H7 (cell line): ENCODE measurements around the gene KDM5A. TPM values are rescaled to one million over a fixed set of nuclear protein-coding genes. Genes with fewer than 3 reads are reported as not detected.
A peak's percentile ranks its signal among the peaks of the same experiment; 100 is the strongest.

Source experiments
- DNase-seq: peaks from one replicate; pipeline ENCODE4 v3.0.0; 2012
- H3K27me3 ChIP-seq: 2 replicates; pipeline ENCODE4 v1.6.0; 2011; ENCODE audit warnings: mild to moderate bottlenecking, low read length; ENCODE audit not compliant: control insufficient read depth, insufficient read depth
- H3K36me3 ChIP-seq: replicated peaks from 2 replicates; pipeline ENCODE4 v1.5.1; 2011; ENCODE audit warnings: low read length; ENCODE audit not compliant: control insufficient read depth, insufficient read depth
- H3K4me3 ChIP-seq: 2 replicates; pipeline ENCODE4 v1.5.1; 2011; ENCODE audit warnings: low read depth, mild to moderate bottlenecking, control low read depth, low read length, moderate library complexity; ENCODE audit not compliant: insufficient read depth
- total RNA-seq: library from RNA; depleted of rRNA; stranded (reverse); fragments of >200 nt; shearing (Covaris generic); gene quantifications from 2 replicates; pipeline ENCODE4 v1.2.3, GENCODE V29; 2014

Gene KDM5A
- total RNA-seq, 1 experiment from 2014 or later: 17.5 TPM

DNA sequence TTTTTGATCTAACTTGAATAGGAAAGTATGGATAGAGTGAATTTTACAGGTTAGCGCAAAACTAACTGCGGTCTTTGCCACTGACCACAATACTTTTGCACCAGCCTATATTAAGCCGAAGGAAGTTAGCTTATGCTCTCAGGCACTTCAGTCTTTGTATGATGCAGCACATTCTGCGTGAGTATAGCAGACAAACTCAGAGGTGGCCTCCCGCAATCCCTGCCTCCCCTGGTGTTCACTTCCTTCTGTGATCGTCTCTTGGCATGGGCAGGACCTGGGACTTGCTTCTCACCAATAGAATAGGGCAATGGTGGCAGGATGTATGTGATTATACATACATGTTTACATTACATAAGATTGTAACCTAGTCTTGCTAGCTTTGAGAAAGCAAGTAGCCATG, 116.2 kb downstream of the KDM5A start:
- Histone ChIP-seq H3K27me3 (no peaks in the 10 kb centered on the region), H3K4me3 (no peak overlapping the region), H3K36me3 (no peaks in the 10 kb centered on the region)
- no peak for DNase-seq

DNA sequence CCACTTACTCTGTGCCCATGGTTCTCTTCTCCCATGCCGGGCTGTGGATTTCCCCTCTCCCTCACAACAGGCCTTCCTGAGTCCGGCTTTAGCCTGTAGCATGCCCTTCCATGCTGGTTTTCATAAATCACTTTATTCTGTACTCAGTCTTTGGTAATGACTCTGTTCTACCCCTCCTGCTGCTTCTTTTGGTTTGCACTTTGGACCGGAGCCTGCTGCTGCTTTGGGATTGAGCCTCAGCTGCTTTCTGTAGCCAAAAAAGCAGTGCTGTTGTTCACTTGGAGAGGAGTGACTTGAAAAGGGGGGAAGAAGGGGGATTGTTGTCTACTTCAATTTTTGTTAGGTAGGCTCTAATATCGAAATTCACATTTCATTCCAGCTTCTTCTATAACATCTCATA, 118.0 kb downstream of the KDM5A start:
- DNase-seq: no peak
- no peaks in the 10 kb centered on the region for H3K36me3 ChIP-seq
- H3K4me3 ChIP-seq: no peak overlapping the region
- no peaks in the 10 kb centered on the region for H3K27me3 ChIP-seq

DNA sequence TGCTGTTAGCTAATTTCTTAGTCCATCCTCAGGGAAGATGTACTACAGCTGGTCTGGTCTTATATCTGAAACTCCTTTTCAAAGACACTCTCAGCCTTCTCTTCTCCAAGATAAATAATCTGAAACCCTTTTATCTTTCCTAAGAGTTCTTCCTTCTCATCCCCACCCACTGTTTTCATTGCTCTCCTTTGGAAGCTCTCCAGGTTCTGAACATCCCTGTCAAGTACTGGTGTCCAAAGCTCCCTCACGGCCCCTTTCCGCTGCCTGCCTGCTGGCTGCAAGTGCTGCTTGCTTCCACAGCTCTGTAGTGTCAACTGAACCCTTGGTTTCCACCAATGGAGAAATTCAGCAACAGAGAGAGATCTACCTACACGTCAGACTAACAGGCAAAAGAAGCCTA, 119.9 kb downstream of the KDM5A start:
- no peaks in the 10 kb centered on the region for H3K36me3 ChIP-seq
- H3K27me3 ChIP-seq: no peaks in the 10 kb centered on the region
- H3K4me3 ChIP-seq: no peak overlapping the region
- no peak for DNase-seq

DNA sequence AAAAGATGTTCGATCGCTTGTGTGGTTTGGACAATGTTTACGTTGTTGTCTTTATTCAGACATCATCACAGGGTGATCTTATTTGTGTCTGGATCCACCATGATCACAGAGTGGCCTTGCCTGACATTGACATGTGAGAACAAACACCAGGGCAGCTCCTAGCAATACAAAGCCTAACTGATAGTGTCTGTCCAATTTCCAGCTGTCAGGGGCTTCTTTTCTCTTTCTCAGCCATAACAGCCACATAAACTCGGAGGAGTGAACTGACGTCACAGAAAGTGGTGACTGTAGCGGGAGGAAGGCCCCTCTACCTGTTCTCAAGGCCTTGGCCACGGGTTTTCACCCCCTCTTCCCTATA, 120.7 kb downstream of the KDM5A start:
- Histone ChIP-seq H3K27me3 (no peaks in the 10 kb centered on the region), H3K4me3 (no peak overlapping the region), H3K36me3 (no peaks in the 10 kb centered on the region)
- DNase-seq: no peak

DNA sequence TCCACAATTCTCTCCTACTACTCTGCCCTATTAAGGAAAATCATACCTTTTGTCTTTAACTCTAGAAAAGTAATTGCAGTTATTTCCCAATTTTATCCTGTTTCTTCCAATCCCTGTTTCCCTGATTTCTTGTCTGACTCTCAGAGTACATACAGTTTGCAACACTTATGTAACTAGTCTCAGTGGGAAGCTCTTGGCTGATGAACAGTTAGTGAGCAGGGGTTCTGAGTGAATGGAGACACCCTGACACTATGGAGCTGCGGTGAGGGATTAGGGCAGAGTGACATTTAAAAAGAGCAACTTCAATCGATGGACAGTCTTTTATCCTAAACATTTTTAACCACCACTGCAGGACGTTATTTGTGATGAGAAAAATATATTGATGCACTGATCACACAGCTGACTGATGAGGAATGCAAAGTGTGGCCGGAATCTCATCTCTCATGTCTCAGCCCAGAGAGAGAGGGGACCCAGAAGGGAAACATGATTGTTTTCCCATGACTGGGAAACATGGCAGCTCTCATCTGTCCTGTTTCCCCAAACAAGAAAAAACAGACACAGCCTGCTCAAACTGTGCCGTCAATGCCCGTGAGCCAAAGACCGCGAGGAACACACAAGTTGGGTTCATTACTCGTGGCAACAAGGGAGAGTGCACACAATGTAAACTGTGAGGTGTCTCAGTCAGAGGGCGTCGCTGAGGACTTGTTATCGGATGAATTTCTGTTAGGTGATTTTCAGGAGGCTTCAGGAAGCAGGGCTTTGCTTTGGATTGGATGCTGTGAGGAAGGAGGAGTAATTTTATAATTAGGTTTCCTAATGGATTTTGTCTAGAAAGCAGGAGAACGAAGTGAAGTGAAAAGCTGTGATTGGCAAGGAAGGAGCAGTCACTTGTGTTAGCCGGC, 121.3 kb downstream of the KDM5A start:
- Histone ChIP-seq H3K27me3 (no peaks in the 10 kb centered on the region), H3K4me3 (no peak overlapping the region), H3K36me3 (no peaks in the 10 kb centered on the region)
- no peak for DNase-seq

DNA sequence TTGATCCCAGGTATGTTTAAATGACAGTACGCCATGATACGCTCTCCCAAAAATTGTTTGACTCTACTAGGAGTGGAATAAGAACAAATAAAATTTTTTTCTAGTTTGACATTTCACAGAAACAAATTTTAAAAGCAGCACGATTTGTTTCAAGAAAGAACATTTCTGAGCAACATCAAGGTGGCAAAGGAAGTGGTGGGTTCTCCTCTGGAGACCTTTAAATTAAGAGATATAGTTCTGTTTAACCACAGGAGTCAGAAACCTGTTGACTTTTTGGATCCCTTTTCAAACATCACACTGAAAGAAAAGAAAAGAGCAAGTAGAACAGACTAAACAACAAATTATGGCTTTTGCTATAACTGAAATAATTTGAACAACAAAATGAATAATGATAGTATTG, 124.0 kb downstream of the KDM5A start:
- no peaks in the 10 kb centered on the region for H3K36me3 ChIP-seq
- DNase-seq: no peak

DNA sequence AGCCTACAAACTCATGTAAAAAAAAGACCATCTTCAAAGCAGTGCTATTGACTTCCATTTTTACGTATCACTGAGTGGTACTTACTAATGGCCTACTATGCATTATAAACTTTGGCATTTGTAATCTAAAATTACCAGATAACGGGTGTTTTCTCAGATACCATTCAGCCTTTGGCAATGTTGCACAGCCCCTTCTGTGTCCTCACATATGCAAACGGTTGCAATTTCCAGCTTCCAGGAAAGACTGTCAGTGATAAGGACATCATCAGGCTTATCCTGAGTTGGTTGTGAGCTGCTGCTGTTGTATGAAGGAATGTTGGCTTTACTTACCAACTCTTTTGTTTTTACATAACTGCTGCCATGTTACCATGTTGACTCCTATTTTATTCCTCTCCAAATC, 124.9 kb downstream of the KDM5A start:
- no peak overlapping the region for H3K4me3 ChIP-seq
- H3K27me3 ChIP-seq: no peaks in the 10 kb centered on the region
- no peak for DNase-seq
- no peaks in the 10 kb centered on the region for H3K36me3 ChIP-seq

More for the DNA sequence above, 124.0 kb downstream of the KDM5A start:
- Histone ChIP-seq H3K27me3 (no peaks in the 10 kb centered on the region), H3K4me3 (no peak overlapping the region)

DNA sequence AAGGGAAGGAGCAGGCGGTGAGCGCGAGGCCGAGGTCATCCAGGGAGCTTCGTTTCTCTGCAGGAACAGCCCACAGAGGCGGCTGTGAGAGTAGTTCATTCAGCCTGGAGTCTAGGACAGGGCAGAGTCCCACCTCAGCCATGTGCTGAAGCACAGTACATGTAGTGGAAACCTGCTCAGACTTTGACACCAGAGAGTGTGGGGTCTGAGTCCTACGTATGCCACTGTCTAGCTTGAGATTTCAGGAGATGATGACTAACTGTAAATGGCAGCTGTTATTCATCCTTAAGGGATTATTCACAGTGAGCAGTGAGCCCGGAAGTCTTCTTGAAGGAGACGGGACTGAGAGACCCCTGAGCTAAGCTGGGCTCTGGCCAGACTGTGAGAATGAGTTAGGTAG, 125.5 kb downstream of the KDM5A start:
- Histone ChIP-seq H3K27me3 (no peaks in the 10 kb centered on the region), H3K4me3 (no peak overlapping the region), H3K36me3 (no peaks in the 10 kb centered on the region)
- peak; percentile 10 for DNase-seq

DNA sequence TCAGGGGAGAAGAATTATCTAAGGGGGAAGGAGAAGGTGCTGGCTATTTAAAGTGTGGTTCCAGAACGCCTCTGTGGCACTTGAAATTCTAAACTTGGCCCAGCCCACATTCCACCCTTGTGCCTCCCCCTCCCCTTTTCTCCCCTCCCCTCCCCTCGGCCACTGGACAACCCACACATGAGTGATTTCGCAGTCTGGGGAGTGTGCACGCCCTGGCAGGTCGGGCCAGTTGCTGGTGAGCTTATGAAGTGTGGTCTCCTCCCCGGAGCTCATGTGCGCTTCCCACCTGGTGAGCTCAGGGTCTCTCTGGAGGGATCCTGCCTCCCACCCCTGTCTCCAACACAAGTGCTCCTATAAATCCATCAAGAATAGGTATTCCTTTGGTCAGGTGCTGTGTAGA, 126.3 kb downstream of the KDM5A start, which contains the start of gene SLC6A13:
Gene SLC6A13, minus strand, starts transcription at position 20 of the 400 bp plus-strand sequence. CDS start 2,784 bp downstream, outside the sequence.
- no peak within 1 kb of the TSS for H3K4me3 ChIP-seq
- DNase-seq: peak; percentile 7
- H3K36me3 ChIP-seq: no peaks in the 10 kb centered on the region
- H3K27me3 ChIP-seq: no peaks in the 10 kb centered on the region

DNA sequence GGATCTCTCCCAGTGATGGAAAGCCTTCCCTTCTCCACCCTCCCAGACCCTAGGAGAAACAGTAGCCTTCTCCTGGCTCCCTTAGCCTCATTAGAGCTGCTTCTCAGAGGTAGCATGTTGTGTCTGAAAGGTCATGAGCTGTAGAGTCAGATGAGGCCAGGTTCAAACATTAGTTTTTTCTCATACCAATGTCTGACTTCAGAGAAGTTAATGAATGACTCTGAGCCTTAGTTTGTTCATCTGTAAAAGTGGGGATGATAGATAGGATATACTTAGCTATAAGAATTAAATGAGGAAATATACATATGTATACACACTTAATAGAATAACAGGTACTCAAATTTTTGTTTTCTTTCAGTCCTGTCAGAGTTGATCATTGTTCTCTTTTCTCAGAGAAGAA, 127.0 kb downstream of the KDM5A start:
- no peak for DNase-seq
- H3K4me3 ChIP-seq: no peak overlapping the region
- no peaks in the 10 kb centered on the region for H3K36me3 ChIP-seq
- H3K27me3 ChIP-seq: no peaks in the 10 kb centered on the region

DNA sequence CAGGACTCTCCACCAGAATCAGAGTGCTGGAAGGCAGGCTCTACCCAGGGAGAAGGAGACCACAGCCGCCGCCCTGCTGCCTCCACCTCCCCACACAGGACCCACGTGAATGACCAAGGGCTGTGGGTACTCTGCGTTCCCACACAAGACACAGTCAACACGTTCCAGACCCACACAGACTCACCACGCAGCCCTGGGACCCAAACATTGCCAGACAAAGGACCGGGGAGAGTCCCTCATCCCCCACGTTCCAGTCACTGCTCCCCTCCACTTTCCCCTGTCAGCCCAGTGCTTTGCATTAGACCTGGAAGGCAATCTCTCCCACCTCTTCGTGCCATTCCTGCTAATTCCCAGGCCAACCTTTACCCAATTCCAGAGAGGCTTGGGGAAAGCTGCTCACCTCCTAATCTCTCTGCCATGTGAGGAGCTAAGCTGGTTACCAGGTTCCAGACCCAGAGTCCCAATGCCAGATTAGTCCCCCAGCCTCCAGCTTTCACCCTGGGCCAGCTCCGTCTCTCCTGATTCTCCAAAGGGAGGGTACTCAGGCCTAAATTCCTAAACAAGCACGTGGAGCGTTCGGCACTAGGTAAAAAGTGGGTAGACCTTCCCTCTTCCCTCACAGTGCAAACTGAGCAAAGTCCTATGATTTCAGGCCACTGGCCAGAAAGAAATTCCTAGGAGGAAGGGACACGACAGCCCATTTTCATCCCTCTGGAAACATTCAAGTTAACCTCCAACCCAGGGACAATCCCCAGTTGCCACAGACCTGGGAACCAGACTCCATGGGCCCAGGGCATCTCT, 131.4 kb downstream of the KDM5A start:
- H3K27me3 ChIP-seq: no peaks in the 10 kb centered on the region
- H3K36me3 ChIP-seq: no peaks in the 10 kb centered on the region
- no peak overlapping the region for H3K4me3 ChIP-seq
- DNase-seq: peak; percentile 16

DNA sequence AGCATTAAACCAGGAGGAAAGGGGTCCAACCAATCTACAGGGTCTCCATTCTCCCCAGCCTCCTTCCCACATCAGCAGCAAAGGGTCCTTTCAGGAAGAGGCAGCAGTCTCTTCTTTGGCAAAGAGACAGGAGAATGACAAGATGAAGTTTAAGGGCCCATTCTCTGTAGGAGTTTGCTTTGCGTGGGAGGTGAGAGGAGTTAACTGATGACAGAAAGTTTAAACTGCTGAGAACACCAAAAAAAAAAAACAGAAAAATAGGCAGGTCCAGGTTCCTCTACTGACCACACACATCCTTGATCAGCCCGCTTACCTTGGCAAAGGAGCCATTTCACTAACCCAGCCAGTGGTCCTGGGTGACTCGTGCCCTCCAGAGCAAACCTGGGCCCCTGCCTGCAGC, 132.2 kb downstream of the KDM5A start:
- no peaks in the 10 kb centered on the region for H3K36me3 ChIP-seq
- H3K27me3 ChIP-seq: no peaks in the 10 kb centered on the region
- H3K4me3 ChIP-seq: no peak overlapping the region
- DNase-seq: no peak

DNA sequence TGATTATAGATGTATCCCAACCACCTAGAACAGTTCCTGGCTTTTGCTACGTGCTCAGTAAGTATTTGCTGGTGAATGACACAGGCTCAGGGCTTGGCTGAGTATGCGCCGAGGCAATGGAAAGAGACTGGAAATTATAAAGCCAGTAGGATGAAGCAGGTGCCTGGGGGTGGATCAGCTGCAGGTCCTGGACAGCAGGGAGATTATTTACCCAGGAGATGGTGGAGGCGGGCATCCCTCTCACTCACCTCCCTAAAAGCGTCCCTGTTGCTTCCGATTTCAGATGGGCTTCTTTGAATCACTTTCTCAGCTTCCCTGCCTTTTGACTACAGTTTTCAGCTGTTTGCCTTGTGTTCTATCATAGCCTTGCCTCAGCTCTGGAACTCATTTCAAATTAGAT, 132.9 kb downstream of the KDM5A start:
- Histone ChIP-seq H3K27me3 (no peaks in the 10 kb centered on the region), H3K4me3 (no peak overlapping the region), H3K36me3 (no peaks in the 10 kb centered on the region)
- DNase-seq: peak; percentile 10

DNA sequence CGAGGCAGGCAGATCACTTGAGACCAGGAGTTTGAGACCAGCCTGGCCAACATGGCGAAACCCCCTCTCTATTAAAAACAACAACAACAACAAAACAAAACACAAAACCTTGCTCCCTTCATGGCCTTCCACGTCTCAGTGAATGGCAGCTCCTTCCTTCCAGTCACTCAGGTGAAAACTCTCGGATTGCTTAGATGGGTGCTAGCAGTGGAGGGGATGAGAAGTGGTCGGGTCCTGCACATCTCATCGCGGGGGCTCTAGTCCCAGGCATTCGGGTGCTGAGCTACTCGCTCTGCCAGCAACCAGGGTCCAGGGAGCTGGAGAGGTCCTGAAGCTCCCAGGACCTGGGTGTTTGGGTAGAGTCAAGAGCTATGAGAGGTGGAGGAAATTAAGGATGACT, 134.2 kb downstream of the KDM5A start:
- no peak overlapping the region for H3K4me3 ChIP-seq
- H3K36me3 ChIP-seq: no peaks in the 10 kb centered on the region
- peak; percentile 8 for DNase-seq
- no peaks in the 10 kb centered on the region for H3K27me3 ChIP-seq

DNA sequence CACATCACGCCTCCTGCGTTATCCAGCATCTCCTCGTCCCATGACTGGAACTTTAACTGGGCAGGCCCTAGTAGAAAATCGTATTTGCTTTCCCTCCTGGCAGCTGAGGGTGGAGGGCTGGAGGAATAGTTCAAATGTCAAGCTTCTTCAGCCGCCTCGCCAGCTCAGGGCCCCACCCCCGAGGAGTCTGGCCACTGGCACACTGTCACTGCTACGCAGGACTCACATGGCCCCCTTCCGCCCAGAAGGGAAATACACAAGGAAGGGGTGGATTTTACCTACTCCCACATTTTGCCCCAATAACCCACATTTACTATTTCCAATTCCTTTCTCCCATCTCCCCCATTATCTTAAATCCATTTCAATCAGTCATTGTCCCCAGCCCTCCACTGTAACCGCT, 135.1 kb downstream of the KDM5A start:
- Histone ChIP-seq H3K4me3 (no peak overlapping the region), H3K36me3 (no peaks in the 10 kb centered on the region), H3K27me3 (no peaks in the 10 kb centered on the region)
- DNase-seq: peak; percentile 75
